Activated T-cell treated with anti-CD3 and anti-CD28 coated beads, Interleukin-2, amount 50 U/mL, for 72 hours (primary cell): ENCODE data around the gene ABLIM1. TPM values are rescaled to one million over a fixed set of nuclear protein-coding genes. Genes with fewer than 3 reads are reported as not detected.

Source experiments
- ATAC-seq, 2 donors: fragments of 150-1000 bp; cut with Tn5 transposase; replicated peaks in 1 of 2; 2 replicates each; pipeline ENCODE4 v1.10.0; 2021; ENCODE audit warnings: moderate library complexity in 2 of 2, mild to moderate bottlenecking in 1 of 2
- DNase-seq, 2 donors: peaks; one replicate each; pipeline ENCODE4 v3.0.0; 2021 to 2022; ENCODE audit warnings: mixed read lengths in 1 of 2
- H3K27ac Mint-ChIP-seq: one replicate; pipeline ENCODE4 v1.8.0; 2022; ENCODE audit warnings: mild to moderate bottlenecking, moderate library complexity, mixed read lengths
- H3K27me3 Mint-ChIP-seq: one replicate; pipeline ENCODE4 v1.8.0; 2022; ENCODE audit warnings: low read depth, mixed read lengths
- H3K36me3 Mint-ChIP-seq, 2 donors: one replicate each; pipeline ENCODE4 v1.8.0; 2022; ENCODE audit warnings: mixed read lengths in 2 of 2, mild to moderate bottlenecking in 1 of 2; ENCODE audit not compliant: insufficient read depth in 2 of 2
- H3K4me1 Mint-ChIP-seq: one replicate; pipeline ENCODE4 v1.8.0; 2022; ENCODE audit warnings: low read depth, mixed read lengths
- H3K4me3 Mint-ChIP-seq, 2 donors: one replicate each; pipeline ENCODE4 v1.8.0; 2022; ENCODE audit warnings: mild to moderate bottlenecking in 2 of 2, mixed read lengths in 2 of 2, moderate library complexity in 2 of 2
- H3K9me3 Mint-ChIP-seq, 2 donors: one replicate each; pipeline ENCODE4 v1.8.0; 2022; ENCODE audit warnings: mixed read lengths in 2 of 2
- total RNA-seq, 2 donors: library from RNA; stranded (reverse); gene quantifications; one replicate each; pipeline ENCODE4 v1.2.3, GENCODE V29; 2022

ABLIM1 gene
- total RNA-seq, 2 donors from 2014 or later, result 186 to 219 TPM

- Mint-ChIP-seq H3K9me3 (no peaks in the 10 kb centered on the region), H3K4me3 (no peak overlapping the region), H3K36me3 (no peaks in the 10 kb centered on the region), H3K27ac (no peak overlapping the region), H3K4me1 (no peaks in the 10 kb centered on the region), H3K27me3 (no peaks in the 10 kb centered on the region)
- no peak for ATAC-seq
- no peak for DNase-seq
Observed at GRCh38 chr10:114429581-114430335, 228.3 kb downstream of the ABLIM1 start.

- H3K4me1 Mint-ChIP-seq, result no peaks in the 10 kb centered on the region
- DNase-seq, result no peak
- no peak overlapping the region for H3K27ac Mint-ChIP-seq
- no peak overlapping the region for H3K4me3 Mint-ChIP-seq
- no peak for ATAC-seq
- H3K9me3 Mint-ChIP-seq, result no peaks in the 10 kb centered on the region
- no peaks in the 10 kb centered on the region for H3K36me3 Mint-ChIP-seq
- no peaks in the 10 kb centered on the region for H3K27me3 Mint-ChIP-seq
Observed at GRCh38 chr10:114427124-114427852, 230.8 kb downstream of the ABLIM1 start.

DNA sequence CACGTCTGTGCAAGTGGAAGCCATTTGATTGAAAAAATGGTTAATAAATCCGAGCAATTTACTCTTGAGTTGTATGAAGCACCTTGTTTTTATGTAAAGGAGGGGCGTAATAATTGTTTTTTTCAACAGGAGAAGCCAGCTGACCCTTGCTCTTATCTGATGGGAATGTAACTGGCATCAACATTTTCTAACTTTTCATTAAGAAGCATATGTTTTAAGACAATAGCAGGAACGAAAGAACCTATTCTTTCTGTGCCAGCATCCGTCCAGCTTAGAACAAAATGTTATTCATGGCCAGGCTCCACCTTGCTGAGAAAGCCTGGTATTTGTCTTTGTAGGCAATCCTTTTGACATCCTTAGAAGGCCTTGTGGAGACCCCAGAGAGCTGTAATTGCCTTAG is 231.6 kb downstream of the ABLIM1 start:
- no peaks in the 10 kb centered on the region for H3K36me3 Mint-ChIP-seq
- no peak overlapping the region for H3K27ac Mint-ChIP-seq
- no peaks in the 10 kb centered on the region for H3K27me3 Mint-ChIP-seq

DNA sequence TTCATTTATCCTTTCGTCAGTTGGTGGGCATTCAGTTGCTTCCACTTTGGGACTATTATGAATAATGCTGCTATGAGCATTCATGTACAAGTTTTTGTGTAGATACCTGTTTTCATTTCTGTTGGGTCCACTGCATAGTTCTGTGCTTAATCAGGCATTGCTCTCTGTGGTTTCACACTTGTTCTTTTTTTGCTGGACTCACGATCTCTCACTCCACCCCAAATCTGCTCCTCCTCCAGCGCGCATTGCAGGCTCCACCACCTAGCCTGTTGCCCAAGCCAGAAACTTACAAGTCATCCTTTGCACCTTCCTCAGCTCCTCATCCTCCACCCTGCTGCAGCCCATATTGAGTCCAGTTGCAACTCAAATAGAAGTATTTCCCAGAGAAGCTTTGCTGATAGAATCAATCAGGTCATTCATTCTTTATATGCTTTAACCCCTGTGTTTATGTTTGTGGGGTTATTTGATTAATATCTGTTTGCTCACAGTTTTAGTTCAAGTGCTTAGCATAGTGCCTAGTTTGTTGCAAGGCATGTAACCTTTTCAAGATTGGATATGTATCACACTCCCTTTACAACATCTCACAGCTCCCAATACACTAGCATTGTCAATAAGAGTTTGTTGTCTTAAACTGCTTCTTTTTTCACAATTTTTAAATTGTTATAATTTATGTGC is 237.1 kb downstream of the ABLIM1 start:
- Mint-ChIP-seq H3K9me3 (no peaks in the 10 kb centered on the region), H3K4me1 (no peaks in the 10 kb centered on the region), H3K27me3 (peaks cover 36% of the 10 kb centered on the region), H3K4me3 (no peak overlapping the region), H3K27ac (no peak overlapping the region), H3K36me3 (peaks cover 0 to 1% of the 10 kb centered on the region in 2 donors)
- DNase-seq (no peak), ATAC-seq (peak in 1 of 2 donors; percentile 18)

More for the DNA sequence above, 231.6 kb downstream of the ABLIM1 start:
- ATAC-seq, result no peak
- no peak overlapping the region for H3K4me3 Mint-ChIP-seq
- no peaks in the 10 kb centered on the region for H3K9me3 Mint-ChIP-seq
- no peaks in the 10 kb centered on the region for H3K4me1 Mint-ChIP-seq
- DNase-seq, result no peak

DNA sequence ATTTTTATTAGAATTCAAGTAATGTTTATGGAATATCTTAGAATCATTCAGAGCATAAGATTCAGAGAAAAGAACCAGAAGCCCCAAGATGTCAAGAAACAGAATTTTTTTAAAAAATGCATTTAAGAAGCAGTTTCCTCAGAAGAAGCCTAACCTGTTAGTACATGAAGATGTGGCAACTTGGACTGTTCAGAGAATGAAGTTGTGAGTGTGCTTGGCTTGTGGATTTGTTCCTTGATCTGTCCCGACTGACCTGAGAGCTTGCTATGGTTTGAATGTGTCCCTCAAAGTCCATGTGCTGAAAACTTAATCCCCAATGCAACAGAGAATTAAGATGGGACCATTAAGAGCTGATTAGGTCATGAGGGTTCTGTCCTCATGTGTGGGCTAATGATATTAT is 240.0 kb downstream of the ABLIM1 start:
- Mint-ChIP-seq H3K36me3 (peaks cover 0 to 1% of the 10 kb centered on the region in 2 donors), H3K9me3 (no peaks in the 10 kb centered on the region), H3K27ac (no peak overlapping the region), H3K27me3 (peaks cover 51% of the 10 kb centered on the region), H3K4me1 (peaks cover 4% of the 10 kb centered on the region), H3K4me3 (no peak overlapping the region)
- ATAC-seq (no peak), DNase-seq (no peak)

GRCh38 chr10:114412907-114413797 is 244.9 kb downstream of the ABLIM1 start:
- H3K4me3 Mint-ChIP-seq, result no peak overlapping the region
- no peak overlapping the region for H3K27ac Mint-ChIP-seq
- DNase-seq (no peak), ATAC-seq (no peak)
- H3K4me1 Mint-ChIP-seq, result peaks cover 4% of the 10 kb centered on the region
- H3K9me3 Mint-ChIP-seq, result no peaks in the 10 kb centered on the region
- H3K36me3 Mint-ChIP-seq, result no peaks in the 10 kb centered on the region
- peaks cover 55% of the 10 kb centered on the region for H3K27me3 Mint-ChIP-seq

- Mint-ChIP-seq H3K27ac (no peak overlapping the region), H3K27me3 (peaks cover 58% of the 10 kb centered on the region), H3K4me1 (peaks cover 14% of the 10 kb centered on the region), H3K9me3 (no peaks in the 10 kb centered on the region), H3K36me3 (no peaks in the 10 kb centered on the region), H3K4me3 (no peak overlapping the region)
- ATAC-seq, result no peak
- no peak for DNase-seq
Observed at GRCh38 chr10:114408968-114409444, 249.1 kb downstream of the ABLIM1 start.

- H3K36me3 Mint-ChIP-seq, result no peaks in the 10 kb centered on the region
- H3K4me1 Mint-ChIP-seq, result peaks cover 11% of the 10 kb centered on the region
Observed at GRCh38 chr10:114408112-114408967, 249.7 kb downstream of the ABLIM1 start.

GRCh38 chr10:114406455-114406854 is 251.6 kb downstream of the ABLIM1 start:
- Mint-ChIP-seq H3K9me3 (no peaks in the 10 kb centered on the region), H3K27me3 (peaks cover 62% of the 10 kb centered on the region), H3K4me3 (no peak overlapping the region), H3K4me1 (peaks cover 17% of the 10 kb centered on the region), H3K36me3 (no peaks in the 10 kb centered on the region), H3K27ac (no peak overlapping the region)
- ATAC-seq (no peak), DNase-seq (no peak)

More at GRCh38 chr10:114408112-114408967, 249.7 kb downstream of the ABLIM1 start:
- no peaks in the 10 kb centered on the region for H3K9me3 Mint-ChIP-seq
- peaks cover 55% of the 10 kb centered on the region for H3K27me3 Mint-ChIP-seq
- ATAC-seq, result no peak
- no peak overlapping the region for H3K27ac Mint-ChIP-seq
- no peak overlapping the region for H3K4me3 Mint-ChIP-seq
- DNase-seq, result no peak

DNA sequence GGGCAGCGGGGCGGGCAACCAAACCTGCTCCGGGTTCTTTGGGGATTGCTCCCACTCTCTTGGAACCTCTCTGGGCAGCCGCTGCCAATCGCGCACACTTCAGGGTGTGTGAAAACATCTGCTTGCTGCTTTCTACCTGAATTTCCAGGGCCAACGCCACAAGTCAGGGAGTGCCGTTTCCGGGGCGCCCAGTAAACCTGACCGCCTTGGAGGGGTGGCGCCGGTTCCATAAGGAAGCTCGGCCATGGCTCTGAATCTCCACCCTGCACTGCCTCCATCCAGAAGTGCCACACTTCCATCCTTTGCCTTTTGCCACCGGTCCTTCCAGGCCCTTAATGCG is 253.1 kb downstream of the ABLIM1 start:
- Mint-ChIP-seq H3K27me3 (peaks cover 77% of the 10 kb centered on the region), H3K27ac (no peak overlapping the region), H3K4me1 (peaks cover 17% of the 10 kb centered on the region), H3K36me3 (no peaks in the 10 kb centered on the region), H3K4me3 (peak overlapping the region; percentile 36 to 77), H3K9me3 (no peaks in the 10 kb centered on the region)
- no peak for ATAC-seq
- DNase-seq, result no peak

GRCh38 chr10:114404171-114405010 is 253.7 kb downstream of the ABLIM1 start, which contains the start of gene AFAP1L2:
AFAP1L2 (minus strand) TSS chr10:114404502; CDS start chr10:114404455, 47 bp downstream.
- DNase-seq (peak in 1 of 2 donors; percentile 11), ATAC-seq (peak; percentile 64 to 69)
- no peaks in the 10 kb centered on the region for H3K36me3 Mint-ChIP-seq
- H3K4me1 Mint-ChIP-seq, result peaks cover 17% of the 10 kb centered on the region
- peak within 1 kb of the TSS; percentile 77 to 81 for H3K4me3 Mint-ChIP-seq
- peaks cover 77% of the 10 kb centered on the region for H3K27me3 Mint-ChIP-seq
- no peaks in the 10 kb centered on the region for H3K9me3 Mint-ChIP-seq
- H3K27ac Mint-ChIP-seq, result no peak within 1 kb of the TSS
